ENCODE results near the gene ZNHIT3.

GRCh38 chr17:36496018-36496789 is 9.7 kb downstream of the ZNHIT3 start:
- TF ChIP-seq, protein P1, sequence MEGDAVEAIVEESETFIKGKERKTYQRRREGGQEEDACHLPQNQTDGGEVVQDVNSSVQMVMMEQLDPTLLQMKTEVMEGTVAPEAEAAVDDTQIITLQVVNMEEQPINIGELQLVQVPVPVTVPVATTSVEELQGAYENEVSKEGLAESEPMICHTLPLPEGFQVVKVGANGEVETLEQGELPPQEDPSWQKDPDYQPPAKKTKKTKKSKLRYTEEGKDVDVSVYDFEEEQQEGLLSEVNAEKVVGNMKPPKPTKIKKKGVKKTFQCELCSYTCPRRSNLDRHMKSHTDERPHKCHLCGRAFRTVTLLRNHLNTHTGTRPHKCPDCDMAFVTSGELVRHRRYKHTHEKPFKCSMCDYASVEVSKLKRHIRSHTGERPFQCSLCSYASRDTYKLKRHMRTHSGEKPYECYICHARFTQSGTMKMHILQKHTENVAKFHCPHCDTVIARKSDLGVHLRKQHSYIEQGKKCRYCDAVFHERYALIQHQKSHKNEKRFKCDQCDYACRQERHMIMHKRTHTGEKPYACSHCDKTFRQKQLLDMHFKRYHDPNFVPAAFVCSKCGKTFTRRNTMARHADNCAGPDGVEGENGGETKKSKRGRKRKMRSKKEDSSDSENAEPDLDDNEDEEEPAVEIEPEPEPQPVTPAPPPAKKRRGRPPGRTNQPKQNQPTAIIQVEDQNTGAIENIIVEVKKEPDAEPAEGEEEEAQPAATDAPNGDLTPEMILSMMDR (IDR thresholded peaks at IDR 0.05; ENCODE audit: low read depth, low read length, poor library complexity, severe bottlenecking) = no peak
- TF ChIP-seq EZH2phosphoT487 (IDR thresholded peaks at IDR 0.05; ENCODE audit: borderline replicate concordance, low read length) = no peak

Measured in DOHH2 (cell line).